DMS53 treated with DMSO at 0.1 percent for 48 hours (cell line): ENCODE data around the gene TRIM43.
"Not testable (repeated sequence)": the region's sequence is repeated elsewhere in the genome, so short reads cannot be mapped to it uniquely, and the experiment has no call there.

ENCODE experiments used
- DNase-seq: peaks from one replicate; lab custom pipeline; 2025; ENCODE audit not compliant: unreplicated experiment; lab: John Stamatoyannopoulos, UW

TRIM43 gene

DNA sequence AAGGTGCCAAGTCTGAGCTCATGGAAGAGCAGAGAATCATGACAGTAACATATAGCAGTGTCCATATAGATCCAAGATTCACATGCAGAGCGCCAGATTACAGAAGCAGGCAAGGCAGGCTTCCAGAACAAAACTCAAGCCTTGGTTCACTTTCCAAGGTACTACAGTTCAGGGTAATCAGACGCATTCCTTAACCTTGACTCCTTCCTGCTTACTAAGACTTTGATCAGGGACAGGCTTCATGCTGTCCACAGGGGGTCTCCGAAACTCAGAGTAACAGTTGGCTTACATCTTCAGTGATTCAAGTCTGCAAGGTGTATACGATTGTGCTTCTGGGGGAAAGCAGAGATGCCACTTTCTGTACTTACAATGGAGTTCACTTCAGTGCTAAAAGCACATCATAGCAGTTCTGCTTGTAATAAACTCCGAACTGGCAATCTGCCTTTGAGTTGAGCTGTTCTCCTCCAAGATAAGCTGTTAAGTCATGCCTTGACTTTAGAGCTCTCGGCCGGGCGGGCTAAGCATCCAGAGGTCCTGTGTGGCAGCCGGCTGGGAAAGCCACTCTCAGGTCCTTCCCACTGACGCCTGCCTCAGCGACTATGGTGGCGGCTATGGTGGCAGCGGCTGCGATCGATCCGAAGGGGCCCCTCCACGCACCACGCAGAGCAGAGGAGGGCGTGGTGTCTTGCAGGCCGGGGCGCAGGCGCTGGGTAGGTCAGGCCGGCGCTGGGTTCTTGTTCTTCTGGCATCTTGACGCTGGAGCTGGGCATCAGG is 48.9 kb downstream of the TRIM43 start:
- DNase-seq, result not testable (repeated sequence)

DNA sequence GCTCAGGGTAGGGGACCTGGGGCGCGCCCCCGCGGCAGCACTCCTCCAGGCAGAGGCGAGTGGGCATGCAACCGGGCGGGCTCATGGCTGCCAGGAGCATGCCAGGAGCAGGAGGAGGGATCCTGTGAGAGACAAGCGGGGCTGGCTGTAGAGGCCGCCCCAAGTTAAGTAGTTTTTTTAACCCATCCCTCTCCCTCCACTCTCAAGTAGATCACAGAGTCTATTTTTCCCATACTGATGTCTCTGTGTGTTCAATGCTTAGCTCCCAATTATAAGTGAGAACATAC is 49.4 kb downstream of the TRIM43 start:
- not testable (repeated sequence) for DNase-seq

DNA sequence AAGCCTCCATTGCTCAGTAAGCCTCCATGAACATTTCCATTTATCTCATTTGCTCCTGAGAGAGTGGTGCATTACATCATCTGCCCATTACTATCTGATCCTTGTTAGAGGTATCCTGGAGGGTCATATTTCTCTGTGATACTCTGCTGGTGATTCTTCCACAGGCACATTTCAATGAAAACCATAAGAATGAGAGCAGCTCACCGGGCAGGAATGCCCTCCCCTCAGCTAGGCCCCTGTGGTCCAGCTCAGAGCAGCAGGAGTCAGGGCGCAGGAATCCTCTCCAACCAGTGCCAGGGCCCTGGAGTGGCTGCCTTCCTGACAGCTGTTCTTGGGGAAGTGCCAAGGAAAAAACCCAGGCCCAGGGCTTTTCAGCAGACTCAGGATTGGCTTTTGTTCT is 50.0 kb downstream of the TRIM43 start:
- DNase-seq, result not testable (repeated sequence)

DNA sequence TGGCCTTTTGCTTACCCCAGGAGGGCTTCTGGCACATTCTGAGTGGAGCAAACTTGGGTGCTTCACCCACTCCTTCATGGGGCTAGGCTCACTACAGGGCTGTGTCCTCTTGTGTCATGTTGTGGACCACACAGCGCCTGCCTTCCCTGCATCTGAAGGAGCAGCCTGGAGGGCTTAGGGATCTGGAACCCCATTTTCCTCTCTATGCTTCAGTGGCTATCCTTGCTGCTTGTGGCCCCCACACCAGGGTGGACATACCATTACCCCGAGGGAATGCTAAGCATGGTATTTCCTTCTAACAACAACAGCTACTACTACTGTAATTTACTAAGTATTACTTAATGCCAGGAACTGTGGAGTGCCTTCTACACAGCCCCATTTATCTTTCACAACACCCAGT is 50.6 kb downstream of the TRIM43 start:
- DNase-seq, result not testable (repeated sequence)

DNA sequence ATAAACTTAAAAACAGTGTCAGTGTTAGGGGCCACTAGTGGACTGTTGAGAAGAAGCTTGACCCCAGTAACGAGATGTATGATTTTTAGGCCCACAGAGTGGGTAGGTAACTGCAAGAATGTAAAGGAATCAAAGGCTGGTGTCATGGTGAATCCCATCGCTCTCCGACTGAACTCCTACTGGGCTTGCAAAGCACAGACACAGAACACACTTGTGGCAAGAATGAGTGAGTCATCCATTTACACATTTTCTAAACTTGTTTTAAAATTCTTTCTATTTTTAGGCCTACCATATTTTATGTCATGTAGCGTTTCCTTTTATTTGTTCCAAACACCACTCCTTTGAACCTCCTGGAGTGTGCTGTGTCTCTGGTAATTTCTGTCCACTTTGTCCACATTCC is 51.1 kb downstream of the TRIM43 start:
- DNase-seq, result not testable (repeated sequence)

DNA sequence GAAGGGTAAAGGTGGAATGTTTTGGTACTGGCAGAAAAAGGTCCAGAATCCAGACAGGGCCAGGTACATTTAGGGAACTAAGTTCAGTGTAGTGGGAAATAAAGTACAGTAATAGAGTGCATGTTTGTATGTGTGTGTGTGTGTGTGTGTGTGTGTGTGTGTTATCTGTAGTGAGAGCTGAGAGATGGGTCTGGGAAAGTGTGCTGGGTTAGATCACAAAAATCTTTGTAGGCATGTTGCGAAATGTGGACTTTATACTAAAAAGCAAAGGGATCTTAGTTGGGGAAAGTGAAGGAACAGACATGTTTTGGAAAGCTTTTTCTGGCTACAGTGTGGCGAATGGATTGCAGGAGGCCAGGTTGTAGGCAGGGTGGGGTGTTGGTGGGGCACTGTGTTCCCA is 53.5 kb downstream of the TRIM43 start:
- DNase-seq, result not testable (repeated sequence)

DNA sequence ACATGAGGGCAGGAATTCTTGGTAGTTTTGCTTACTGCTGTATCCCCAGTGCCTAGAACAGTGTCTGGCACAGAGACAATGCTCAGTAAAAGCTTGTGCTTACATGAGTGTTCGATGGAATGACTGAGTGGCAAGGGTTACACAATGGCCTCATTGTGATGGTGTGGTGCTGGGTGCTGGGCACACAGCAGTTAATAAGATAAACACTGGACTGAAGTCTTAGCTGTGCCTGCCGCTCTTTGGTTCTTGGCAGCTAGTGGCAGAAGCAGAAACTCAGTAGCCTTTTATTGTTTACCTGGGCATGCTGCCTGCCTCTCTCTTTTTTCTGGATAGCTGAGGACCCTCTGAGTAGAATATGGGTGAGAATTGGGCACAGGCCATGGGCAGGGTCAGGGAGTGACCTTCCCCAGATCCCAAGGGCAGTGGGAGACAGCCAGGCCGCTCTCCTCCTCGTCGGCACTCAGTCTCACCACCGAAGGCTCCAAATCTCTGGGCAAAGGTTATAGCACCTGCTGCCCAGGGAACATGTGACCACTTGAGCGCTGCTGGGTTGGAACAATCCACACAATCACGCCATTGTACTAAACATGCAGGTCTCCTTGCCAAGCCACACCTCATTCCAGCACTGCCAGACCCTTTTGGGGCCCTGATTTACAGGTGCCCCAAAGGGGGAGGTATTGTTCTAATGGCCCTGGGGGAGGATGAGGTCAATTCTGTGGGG is 54.6 kb downstream of the TRIM43 start:
- not testable (repeated sequence) for DNase-seq

DNA sequence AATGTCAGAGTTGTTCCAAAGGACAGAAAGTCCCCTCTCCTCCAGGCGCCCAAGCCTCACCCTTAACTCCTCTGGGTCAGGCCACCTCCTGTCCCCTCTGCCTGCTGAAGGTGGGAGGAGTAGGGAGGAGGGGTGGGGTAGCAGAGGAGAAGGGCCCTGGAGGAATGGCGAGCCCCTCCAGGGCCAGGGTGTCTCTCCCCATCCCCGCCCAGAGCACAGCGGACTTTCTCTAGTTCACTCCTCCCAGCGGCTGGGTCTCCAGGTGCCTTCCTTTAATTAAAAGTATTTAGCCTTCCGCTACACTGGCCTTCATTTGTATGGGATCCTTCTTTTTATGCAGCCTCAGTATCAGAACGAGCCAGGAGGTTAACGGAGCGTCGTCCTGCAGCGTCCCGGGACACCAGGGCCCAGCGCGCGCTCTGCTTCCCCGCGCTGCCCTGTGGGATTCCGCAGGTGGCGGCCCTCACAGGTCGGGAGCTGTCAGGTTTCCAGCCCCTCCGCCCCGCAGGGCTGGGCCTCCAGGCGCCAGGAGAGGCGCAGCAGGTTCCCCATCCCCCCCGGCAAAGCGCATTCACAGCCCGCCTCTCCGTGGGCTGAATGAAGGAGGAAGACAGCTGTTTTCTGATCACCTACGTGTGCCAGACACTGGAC is 57.2 kb downstream of the TRIM43 start:
- not testable (repeated sequence) for DNase-seq
